Measurements from ENCODE around the gene GPR101.

GPR101 gene

GRCh38 chrX:137052643-137053235, 18.9 kb upstream of the GPR101 start:
- TF ChIP-seq EZH2 (optimal IDR thresholded peaks at IDR 0.05; ENCODE audit: low read depth, low read length) (no peak), CTCF (IDR thresholded peaks at IDR 0.05; ENCODE audit: low read length) (no peak), EZH2phosphoT487 (IDR thresholded peaks at IDR 0.05; ENCODE audit: low read length) (no peak)
- Histone ChIP-seq H3K36me3 (replicated peaks; ENCODE audit: insufficient read depth, low read length) (no peaks in the 10 kb centered on the region), H3K27me3 (replicated peaks; ENCODE audit: insufficient read depth, low read length) (no peaks in the 10 kb centered on the region), H3K9me2 (replicated peaks; ENCODE audit: insufficient read depth, low read length) (no peaks in the 10 kb centered on the region), H3K9ac (ENCODE audit: low read length) (peak overlapping the region; percentile 19; the same call in 1 of the 2 replicates), H3K4me3 (ENCODE audit: low read length) (peak overlapping the region; percentile 85), H3K4me2 (ENCODE audit: low read depth, low read length) (peak overlapping the region; percentile 97), H3K27ac (ENCODE audit: low read length) (no peak overlapping the region), H3K9me3 (replicated peaks; ENCODE audit: insufficient read depth, low read length) (no peaks in the 10 kb centered on the region), H4K20me1 (ENCODE audit: insufficient read depth, low read length) (no peaks in the 10 kb centered on the region), H2AFZ (ENCODE audit: low read length) (peak overlapping the region; percentile 96), H3K79me2 (ENCODE audit: low read length) (no peaks in the 10 kb centered on the region), H3K4me1 (ENCODE audit: low read length) (0 out of 2 replicates have a peak, but pooled peaks cover 6% of the 10 kb centered on the region), H3F3A (ENCODE audit: insufficient read depth, low read length) (0 out of 2 replicates have a peak, but pooled peaks cover 3% of the 10 kb centered on the region)
- DNase-seq, result peak; percentile 29

GRCh38 chrX:137051978-137052642, 18.3 kb upstream of the GPR101 start:
- H3F3A ChIP-seq (ENCODE audit: insufficient read depth, low read length), result 0 out of 2 replicates have a peak, but pooled peaks cover 3% of the 10 kb centered on the region
- TF ChIP-seq CTCF (IDR thresholded peaks at IDR 0.05; ENCODE audit: low read length) (peak; percentile 86), EZH2 (optimal IDR thresholded peaks at IDR 0.05; ENCODE audit: low read depth, low read length) (no peak)
- no peaks in the 10 kb centered on the region for H3K79me2 ChIP-seq (ENCODE audit: low read length)
- H3K27ac ChIP-seq (ENCODE audit: low read length), result no peak overlapping the region
- H4K20me1 ChIP-seq (ENCODE audit: insufficient read depth, low read length), result no peaks in the 10 kb centered on the region
- H3K9ac ChIP-seq (ENCODE audit: low read length), result peak overlapping the region; percentile 46; the same call in 1 of the 2 replicates
- H2AFZ ChIP-seq (ENCODE audit: low read length), result peak overlapping the region; percentile 96
- peak overlapping the region; percentile 85 for H3K4me3 ChIP-seq (ENCODE audit: low read length)
- H3K4me2 ChIP-seq (ENCODE audit: low read depth, low read length), result peak overlapping the region; percentile 97
- H3K9me3 ChIP-seq (replicated peaks; ENCODE audit: insufficient read depth, low read length), result no peaks in the 10 kb centered on the region
- no peaks in the 10 kb centered on the region for H3K27me3 ChIP-seq (replicated peaks; ENCODE audit: insufficient read depth, low read length)
- peak; percentile 82 for DNase-seq
- no peaks in the 10 kb centered on the region for H3K9me2 ChIP-seq (replicated peaks; ENCODE audit: insufficient read depth, low read length)
- 0 out of 2 replicates have a peak, but pooled peaks cover 6% of the 10 kb centered on the region for H3K4me1 ChIP-seq (ENCODE audit: low read length)
- H3K36me3 ChIP-seq (replicated peaks; ENCODE audit: insufficient read depth, low read length), result no peaks in the 10 kb centered on the region

- no peak for DNase-seq
These were observed 11.1 kb upstream of the GPR101 start for GRCh38 chrX:137044893-137045292.

GRCh38 chrX:137043736-137044135, 9.9 kb upstream of the GPR101 start:
- no peaks in the 10 kb centered on the region for H3K27me3 ChIP-seq (replicated peaks; ENCODE audit: insufficient read depth, low read length)
- no peak for TF ChIP-seq CTCF (IDR thresholded peaks at IDR 0.05; ENCODE audit: low read length)
- no peak for TF ChIP-seq EZH2phosphoT487 (IDR thresholded peaks at IDR 0.05; ENCODE audit: low read length)
- TF ChIP-seq EZH2 (optimal IDR thresholded peaks at IDR 0.05; ENCODE audit: low read depth, low read length), result no peak

More at GRCh38 chrX:137044893-137045292, 11.1 kb upstream of the GPR101 start:
- H3K4me3 ChIP-seq (ENCODE audit: low read length), result no peak overlapping the region
- no peaks in the 10 kb centered on the region for H3K9me2 ChIP-seq (replicated peaks; ENCODE audit: insufficient read depth, low read length)
- no peaks in the 10 kb centered on the region for H3K4me1 ChIP-seq (ENCODE audit: low read length)
- H3K27ac ChIP-seq (ENCODE audit: low read length), result no peak overlapping the region
- H3K9ac ChIP-seq (ENCODE audit: low read length), result no peak overlapping the region
- no peaks in the 10 kb centered on the region for H3K36me3 ChIP-seq (replicated peaks; ENCODE audit: insufficient read depth, low read length)
- no peaks in the 10 kb centered on the region for H3K9me3 ChIP-seq (replicated peaks; ENCODE audit: insufficient read depth, low read length)
- no peak for TF ChIP-seq EZH2 (optimal IDR thresholded peaks at IDR 0.05; ENCODE audit: low read depth, low read length)
- no peaks in the 10 kb centered on the region for H4K20me1 ChIP-seq (ENCODE audit: insufficient read depth, low read length)
- no peaks in the 10 kb centered on the region for H3K27me3 ChIP-seq (replicated peaks; ENCODE audit: insufficient read depth, low read length)
- H3K79me2 ChIP-seq (ENCODE audit: low read length), result no peaks in the 10 kb centered on the region
- H3F3A ChIP-seq (ENCODE audit: insufficient read depth, low read length), result no peaks in the 10 kb centered on the region
- H3K4me2 ChIP-seq (ENCODE audit: low read depth, low read length), result no peak overlapping the region
- no peak overlapping the region for H2AFZ ChIP-seq (ENCODE audit: low read length)

More at GRCh38 chrX:137043736-137044135, 9.9 kb upstream of the GPR101 start:
- H3K4me3 ChIP-seq (ENCODE audit: low read length), result no peak overlapping the region
- no peaks in the 10 kb centered on the region for H3K9me3 ChIP-seq (replicated peaks; ENCODE audit: insufficient read depth, low read length)
- no peaks in the 10 kb centered on the region for H3K79me2 ChIP-seq (ENCODE audit: low read length)
- H2AFZ ChIP-seq (ENCODE audit: low read length), result no peak overlapping the region
- H3K27ac ChIP-seq (ENCODE audit: low read length), result no peak overlapping the region
- H3K36me3 ChIP-seq (replicated peaks; ENCODE audit: insufficient read depth, low read length), result no peaks in the 10 kb centered on the region
- no peak overlapping the region for H3K9ac ChIP-seq (ENCODE audit: low read length)
- H4K20me1 ChIP-seq (ENCODE audit: insufficient read depth, low read length), result no peaks in the 10 kb centered on the region
- DNase-seq, result no peak
- H3K4me1 ChIP-seq (ENCODE audit: low read length), result no peaks in the 10 kb centered on the region
- H3K4me2 ChIP-seq (ENCODE audit: low read depth, low read length), result no peak overlapping the region
- no peaks in the 10 kb centered on the region for H3K9me2 ChIP-seq (replicated peaks; ENCODE audit: insufficient read depth, low read length)
- no peaks in the 10 kb centered on the region for H3F3A ChIP-seq (ENCODE audit: insufficient read depth, low read length)

Data from MM.1S (cell line).